IPS-11a (cell line): ENCODE results near the gene SYNPO2.
"Not testable (repeated sequence)": the region's sequence is repeated elsewhere in the genome, so short reads cannot be mapped to it uniquely, and the experiment has no call there.

Experiments
- H3K4me3 ChIP-seq: one replicate; pipeline ENCODE4 v1.5.1; 2013; ENCODE audit warnings: low read depth, low read length, control low read depth

The SYNPO2 gene

DNA sequence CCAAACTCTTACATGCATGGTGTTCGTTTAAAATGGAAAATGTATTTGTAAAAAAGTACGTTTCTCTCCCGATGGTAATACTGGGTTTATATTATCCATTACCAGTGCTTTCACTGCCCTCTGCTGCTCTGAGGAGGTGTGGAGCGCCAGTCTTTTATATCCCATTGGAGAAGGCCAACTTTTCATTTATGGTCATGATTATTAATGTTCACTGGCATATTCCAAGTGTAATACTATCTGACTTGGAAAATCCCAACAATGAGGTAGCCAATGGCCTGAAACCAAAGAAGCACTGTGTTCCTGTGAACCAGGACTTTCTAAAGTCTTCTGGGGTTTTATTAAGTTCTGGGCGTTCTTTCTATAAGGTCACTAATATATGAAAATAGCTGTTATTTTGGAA lies 80.7 kb downstream of the SYNPO2 start:
- H3K4me3 ChIP-seq = no peak overlapping the region

DNA sequence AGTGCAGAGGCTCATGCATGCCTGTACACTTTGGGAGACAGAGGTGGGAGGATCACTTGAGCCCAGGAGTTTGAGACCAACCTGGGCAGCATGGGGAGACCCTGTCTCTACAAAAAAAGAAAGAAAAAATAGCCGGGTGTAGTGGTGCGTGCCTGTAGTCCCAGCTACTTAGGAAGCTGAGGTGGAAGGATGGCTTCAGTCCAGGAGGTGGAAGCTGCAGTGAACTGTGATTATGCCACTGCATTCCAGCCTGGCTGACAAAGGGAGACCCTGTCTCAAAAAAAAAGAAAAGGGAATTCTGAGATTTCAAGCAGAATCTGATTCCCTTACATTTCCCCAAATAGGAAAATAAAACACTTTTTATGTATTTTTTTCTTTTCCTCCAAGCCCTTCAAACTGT lies 83.5 kb downstream of the SYNPO2 start:
- no peak overlapping the region for H3K4me3 ChIP-seq

DNA sequence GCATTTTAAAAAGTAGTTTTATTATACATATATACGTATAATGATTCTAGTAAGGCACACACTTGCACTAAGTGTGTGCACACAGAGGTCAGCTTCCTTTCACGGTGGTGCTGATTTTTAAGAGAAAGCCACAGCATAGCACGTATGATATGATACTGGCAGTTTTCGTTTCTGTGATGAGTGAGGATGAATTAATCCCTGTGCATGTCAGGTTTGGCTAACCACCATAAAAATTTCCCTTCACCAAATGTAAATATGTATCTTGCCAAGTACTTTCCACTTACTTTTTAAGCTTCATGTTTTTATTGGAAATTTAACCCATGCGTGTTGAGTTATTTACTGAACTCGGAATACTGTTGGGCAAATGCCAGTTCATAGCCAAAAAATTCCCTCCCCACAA lies 84.6 kb downstream of the SYNPO2 start:
- no peak overlapping the region for H3K4me3 ChIP-seq

DNA sequence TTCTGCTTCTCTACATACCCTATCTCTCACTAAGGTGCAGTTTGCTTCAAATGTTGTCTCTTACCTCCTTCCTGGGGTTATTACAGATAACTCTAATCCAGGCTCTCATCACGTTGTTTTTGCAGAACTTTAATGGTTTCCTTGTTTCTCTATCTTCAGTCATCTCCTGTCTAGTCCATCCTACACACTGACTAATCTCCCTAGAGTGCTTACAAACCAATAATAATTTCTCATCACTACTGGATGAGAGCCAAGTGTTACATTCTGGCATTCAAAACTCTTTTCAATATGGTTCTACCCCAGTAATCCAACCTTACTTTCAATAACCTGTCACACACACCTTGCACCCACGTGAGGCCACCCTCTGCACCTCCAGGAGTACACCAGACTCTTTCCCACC lies 86.1 kb downstream of the SYNPO2 start:
- no peak overlapping the region for H3K4me3 ChIP-seq

DNA sequence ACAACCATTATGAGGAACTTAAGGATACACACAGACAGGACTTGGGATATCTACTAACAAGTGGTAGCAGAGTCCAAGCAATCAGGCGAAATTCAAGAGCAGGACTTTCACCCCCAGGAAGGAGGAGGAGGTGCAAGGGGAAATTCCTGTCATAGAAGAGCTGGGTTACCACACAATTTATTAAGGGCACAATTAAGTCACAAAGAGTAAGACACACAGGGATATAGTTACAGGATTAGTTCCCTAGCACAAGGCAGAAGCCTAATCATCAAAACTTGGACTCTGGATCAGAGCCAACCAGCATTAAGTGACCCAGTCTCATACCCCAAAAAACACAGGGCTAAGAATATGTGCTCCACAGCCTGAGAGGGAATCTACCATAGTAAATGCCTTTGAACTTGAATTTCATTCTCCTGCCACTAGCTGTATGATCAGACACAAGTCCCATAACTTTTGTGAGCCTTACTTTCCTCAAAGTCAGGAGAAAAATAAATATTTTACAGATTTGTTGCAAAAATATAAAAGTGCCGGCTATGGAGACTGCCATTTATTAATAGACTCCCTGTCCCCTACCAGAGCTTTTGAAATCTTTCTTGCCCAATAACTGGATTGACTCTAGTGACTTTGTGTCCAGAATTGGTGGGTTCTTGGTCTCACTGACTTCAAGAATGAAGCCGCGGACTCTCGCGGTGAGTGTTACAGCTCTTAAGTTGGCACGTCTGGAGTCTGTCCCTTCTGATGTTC lies 87.0 kb downstream of the SYNPO2 start:
- no peak overlapping the region for H3K4me3 ChIP-seq

DNA sequence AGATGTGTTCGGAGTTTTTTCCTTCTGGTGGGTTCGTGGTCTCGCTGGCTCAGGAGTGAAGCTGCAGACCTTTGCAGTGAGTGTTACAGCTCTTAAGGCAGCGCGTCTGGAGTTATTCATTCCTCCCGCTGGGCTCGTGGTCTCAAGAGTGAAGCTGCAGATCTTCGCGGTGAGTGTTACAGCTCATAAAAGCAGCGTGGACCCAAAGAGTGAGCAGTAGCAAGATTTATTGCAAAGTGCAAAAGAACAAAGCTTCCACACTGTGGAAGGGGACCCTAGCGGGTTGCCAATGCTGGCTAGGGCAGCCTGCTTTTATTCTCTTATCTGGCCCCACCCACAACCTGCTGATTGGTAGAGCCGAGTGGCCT lies 87.5 kb downstream of the SYNPO2 start:
- not testable (repeated sequence) for H3K4me3 ChIP-seq

DNA sequence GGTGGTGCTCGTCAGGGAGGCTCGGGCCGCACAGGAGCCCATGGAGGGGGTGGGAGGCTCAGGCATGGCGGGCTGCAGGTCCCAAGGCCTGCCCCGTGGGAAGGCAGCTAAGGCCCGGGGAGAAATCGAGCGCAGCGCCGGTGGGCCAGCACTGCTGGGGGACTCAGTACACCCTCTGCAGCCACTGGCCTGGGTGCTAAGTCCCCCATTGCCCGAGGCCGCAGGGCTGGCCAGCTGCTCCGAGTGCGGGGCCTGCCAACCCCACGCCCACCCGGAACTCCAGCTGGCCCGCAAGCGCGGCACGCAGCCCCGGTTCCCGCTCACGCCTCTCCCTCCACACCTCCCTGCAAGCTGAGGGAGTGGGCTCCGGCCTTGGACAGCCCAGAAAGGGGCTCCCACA lies 88.4 kb downstream of the SYNPO2 start:
- not testable (repeated sequence) for H3K4me3 ChIP-seq

DNA sequence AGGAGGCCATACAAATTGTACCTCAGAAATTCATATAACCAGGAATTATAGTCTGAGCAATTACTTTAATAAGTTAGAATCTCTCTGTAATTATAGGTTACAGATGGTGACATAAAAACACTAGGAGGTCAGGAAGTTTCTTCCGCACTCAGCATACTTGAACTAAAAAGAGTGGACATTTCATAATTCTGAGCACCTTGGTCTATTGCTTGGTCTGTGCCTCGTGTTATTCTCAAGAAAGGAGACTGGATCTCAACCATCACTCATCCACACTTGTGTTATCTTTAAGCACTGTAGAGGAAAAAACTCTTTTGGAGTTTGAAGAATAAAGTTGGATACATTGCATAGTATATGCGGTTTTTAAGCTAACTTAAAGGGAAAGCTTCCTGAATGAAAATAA lies 91.1 kb downstream of the SYNPO2 start:
- H3K4me3 ChIP-seq = no peak overlapping the region

DNA sequence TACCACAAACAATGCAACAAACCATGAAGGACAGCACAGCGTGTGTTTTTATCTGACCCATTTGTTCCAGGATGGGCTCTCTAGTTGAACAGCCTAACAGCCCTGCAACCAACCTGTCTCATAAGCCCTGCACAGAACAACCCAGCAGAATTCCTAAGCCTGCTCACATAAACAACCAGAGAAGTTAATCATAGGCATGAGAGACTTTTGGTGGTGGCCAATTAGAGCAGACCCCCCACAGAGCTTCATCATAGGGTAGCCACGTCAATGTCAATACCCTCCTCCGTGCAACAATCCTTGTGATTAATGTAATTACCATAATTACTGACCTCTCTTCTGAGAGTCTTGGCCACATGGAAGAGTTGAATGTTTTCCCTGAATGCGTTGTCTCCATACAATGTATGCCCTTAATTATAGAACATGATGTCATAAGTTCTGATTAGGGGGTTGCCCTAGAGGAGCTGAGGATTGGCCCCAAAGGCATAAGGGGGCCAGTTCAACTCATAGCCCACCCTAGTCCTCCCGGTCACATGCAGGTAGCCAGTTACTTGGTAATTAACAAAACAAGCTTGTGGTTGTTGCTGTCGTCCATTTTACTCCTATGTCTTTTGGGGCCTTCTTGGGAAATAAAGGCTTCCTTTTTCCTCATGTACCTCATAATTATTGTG lies 92.7 kb downstream of the SYNPO2 start:
- H3K4me3 ChIP-seq = no peak overlapping the region

DNA sequence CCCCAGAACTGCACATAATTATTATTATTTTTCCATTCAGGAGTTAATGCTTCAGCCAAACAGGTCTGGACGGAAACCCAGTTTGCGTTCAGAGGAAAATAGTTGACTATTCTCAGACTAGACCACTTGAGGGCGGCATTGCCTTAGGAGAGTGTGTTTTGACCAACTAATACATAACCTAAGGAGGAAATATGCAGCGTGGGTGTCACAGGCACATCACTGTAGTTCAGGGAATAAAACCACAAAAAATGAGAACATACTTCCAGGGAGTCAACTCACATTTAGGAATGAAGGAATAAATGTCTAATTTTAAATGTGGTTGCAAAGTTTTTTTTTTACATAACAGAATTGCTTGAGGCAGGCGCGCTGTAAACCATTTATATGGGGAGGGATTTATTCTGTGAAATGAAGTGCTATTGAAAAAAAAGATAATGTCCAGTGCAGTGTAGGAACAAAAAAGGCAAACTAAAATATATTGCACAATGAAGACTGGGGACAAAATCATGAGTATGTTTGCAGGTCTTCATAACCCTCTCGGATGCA lies 93.3 kb downstream of the SYNPO2 start:
- no peak overlapping the region for H3K4me3 ChIP-seq

DNA sequence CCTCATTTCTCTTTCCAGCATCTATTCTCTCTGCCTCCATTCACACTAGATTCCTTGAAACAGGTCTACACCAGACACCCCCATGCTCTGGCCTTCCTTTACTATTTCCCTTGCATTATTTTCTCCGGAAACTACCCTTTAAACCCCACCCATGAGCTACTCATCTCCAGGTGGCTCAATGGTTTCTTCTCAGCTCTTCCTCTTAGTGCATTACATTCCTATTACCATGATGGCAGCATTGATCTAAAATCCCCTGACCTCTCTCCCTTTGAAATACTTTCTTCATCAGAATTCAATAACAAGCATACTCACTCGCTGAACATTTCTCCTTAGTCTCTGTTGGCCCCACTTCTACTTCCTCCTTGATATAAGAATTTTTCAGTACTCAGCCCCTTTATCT lies 94.6 kb downstream of the SYNPO2 start:
- H3K4me3 ChIP-seq = no peak overlapping the region

DNA sequence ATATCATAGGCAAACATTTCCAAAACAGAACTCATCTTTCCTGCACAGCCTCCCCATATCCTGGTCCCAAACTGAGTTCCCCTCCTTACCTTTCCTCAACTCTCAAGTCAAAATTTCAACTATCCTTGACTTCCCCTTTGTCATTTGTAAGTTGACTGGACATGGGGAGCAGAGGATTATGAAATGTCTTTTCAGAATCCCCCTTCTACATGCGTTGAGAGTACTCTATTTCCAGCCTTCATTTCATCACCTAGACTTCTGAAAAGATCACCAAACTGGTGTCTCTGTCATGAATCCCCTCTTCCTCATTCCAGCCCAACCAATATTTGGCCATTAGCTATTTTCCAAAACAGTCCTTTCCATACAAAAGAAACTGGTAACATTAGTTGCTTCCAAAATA lies 95.2 kb downstream of the SYNPO2 start:
- H3K4me3 ChIP-seq = no peak overlapping the region

DNA sequence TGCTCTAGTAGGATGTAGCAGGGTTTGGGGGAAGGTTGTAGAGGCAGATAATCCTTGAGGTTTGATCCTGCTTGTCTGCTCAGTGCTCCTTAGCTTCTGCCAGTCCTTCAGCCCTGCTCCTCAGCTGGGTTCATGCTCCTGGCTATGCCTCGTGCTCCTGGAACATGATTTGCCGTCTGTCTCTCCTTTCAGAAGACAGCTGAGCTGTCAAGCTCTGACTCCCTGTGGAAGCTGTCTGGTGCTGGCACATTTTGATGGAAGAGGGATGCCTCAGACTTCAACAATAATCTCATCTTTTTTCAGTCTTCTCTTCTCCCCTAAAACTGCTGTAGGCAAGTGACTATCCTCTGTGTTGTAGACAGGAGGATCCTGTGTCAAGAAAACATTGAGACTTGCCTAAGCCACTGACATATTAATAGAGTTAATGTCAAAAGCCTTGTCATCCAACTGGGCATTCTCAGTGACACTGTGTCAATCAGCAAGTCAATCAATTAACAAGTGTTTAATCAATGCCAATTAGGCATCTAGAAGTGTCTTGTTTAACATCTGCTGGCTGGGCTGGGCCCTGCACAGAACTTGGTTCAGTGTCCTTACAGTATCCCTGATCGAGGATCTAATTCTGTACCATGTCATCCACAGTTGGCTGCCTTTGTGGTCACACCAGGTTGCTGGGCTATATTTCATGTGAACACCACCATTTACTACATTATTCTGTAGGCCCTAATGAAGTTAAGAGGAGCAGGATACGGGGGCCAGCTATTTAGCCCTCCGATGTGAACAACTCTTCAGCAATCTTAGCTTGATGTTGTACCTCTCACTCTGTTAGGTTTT lies 96.7 kb downstream of the SYNPO2 start:
- H3K4me3 ChIP-seq = no peak overlapping the region

DNA sequence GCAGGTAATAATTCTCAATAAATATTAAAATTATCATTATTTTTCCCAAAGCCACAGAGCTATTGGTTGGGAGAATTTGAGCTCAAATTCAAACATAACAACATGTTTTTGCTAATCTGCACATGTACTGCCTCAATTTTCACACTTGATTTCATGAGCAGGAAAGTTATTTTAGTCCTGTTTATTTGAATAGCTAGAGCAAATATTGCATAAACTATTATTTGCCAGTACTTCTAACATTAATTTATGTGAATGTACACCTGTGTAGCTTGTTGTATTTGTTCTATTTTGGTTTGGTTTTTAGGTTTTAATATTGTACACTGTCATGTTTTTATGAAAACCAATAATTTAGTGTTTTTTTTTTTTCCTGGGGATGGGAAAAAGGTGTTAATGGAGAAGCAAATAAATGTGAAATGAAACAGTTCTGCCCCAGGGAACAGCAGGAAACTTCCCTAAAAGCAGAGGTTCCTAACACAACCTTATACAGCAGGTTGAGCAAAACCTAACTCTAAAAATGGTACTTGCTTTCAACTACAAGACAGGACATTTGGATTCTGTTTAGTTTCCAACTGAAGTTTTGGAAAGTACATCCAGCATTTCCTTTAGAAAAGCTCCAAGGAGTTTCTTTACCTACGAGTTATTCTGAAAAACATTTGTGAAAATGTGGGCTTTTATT lies 99.4 kb downstream of the SYNPO2 start:
- H3K4me3 ChIP-seq = no peak overlapping the region

DNA sequence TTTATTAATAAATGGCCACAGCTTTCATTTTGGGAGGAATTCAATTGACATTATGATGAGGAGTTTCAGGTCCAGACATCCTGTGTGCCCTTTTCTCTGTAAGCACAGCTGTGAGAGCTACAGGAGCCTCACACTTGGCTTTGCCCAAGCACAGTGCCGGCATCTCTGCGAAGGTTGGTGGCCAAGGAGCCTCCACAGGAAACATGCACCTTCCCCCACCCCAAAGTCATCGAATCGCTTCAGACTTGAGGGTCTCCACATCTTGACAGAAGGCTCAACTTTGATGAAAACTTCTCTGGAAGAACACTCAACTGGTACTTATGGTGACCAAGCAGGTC lies 100.0 kb downstream of the SYNPO2 start:
- H3K4me3 ChIP-seq = no peak overlapping the region

DNA sequence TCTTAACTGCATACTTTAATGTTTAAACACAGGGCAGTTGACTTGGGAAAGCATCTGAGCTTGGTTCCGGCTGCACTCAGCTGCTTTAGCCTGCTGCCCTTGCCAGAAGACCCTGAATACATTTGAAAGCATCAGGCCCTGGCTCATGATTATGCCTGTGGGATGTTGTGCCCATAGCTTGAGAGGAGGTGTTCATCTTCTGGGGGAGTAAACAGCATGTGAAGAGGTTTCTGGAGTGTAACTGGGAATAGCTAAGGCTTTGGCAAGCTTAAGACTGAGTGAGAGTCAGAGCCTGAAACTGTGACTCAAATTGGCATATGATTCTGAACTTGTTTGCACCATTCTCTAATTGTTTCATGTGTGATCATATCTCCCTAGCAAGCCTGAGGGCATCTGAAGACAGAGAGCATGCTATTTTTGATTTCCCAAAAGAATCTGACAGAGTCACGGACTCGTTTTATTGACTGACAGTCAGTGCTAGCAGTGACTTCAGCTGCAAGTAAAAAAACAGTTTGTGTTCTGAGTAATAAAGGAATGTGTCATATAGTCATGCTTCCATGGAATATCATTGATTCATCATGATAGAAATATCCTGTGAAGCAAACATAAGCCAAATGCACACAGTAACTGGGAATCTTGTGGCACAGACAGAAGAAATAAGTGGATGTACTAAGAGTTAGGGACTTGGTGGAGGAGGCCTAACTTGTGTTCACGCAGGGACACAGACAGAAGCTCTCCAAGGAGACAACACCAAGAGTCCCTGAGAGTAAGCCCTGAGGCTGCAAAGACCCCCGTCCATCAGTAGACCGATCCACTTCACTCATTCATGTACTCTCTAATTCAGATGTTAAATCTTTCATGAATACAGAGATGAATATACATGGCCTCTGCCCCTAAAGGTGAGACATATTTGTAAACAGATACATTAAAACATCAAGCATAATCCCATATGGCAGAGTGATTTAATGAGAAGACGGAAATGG lies 100.7 kb downstream of the SYNPO2 start:
- H3K4me3 ChIP-seq = no peak overlapping the region

DNA sequence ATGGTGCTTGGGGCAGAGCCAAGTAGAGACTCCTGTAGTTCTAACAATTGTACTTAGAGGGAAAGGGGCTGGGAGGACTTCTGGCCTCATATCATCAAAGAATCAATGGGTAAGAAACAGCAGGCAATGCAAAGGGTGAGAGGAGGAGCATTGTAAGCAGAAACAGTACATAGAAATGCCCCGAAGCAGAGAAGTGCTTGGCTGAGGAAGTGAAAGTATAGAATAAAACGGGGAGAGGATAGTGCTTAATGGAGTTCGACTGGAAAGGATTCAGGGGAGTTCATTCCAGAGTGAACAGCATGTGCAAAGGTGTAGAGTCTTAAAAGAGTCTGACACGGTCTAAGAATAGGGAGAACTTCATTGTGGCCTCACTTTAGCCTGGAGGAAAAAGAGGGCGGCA lies 103.0 kb downstream of the SYNPO2 start:
- no peak overlapping the region for H3K4me3 ChIP-seq

DNA sequence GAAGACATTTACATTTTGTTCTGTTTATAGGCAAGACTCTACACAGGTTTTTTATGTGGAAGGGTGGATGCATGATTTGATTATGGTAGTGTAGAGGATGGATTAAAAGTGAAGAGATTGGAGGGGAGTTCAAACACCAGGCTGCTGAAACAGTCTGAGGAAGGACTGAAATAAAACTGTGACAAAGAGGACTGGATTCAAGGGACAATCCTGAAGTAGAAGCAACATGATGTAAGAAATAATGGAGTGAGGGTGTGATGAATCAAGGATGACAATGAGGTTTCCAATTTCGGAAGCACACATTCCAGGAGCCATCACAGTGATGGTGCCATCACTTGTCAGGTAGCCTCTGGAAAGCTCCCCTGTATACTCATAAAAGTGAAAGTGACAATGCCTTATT lies 103.5 kb downstream of the SYNPO2 start:
- H3K4me3 ChIP-seq = no peak overlapping the region

DNA sequence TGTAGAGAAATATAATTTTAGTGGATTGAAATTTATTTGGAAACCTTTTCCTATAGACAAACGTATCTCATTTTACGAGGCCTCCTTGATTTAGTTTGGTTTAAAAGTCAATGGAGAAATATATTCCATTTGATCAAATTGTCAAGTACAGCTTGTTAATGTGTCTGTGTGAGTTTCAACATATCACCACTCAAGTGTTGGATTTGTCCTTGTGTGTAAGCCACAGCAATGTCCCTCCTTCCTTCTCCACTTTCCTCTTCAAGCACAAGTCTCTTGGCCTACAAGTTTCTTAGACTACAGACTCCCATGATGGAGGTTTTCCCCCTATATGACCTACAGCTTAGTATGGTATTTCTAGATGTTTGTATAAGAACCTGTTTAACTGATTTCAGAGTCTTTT lies 104.7 kb downstream of the SYNPO2 start:
- H3K4me3 ChIP-seq = no peak overlapping the region

DNA sequence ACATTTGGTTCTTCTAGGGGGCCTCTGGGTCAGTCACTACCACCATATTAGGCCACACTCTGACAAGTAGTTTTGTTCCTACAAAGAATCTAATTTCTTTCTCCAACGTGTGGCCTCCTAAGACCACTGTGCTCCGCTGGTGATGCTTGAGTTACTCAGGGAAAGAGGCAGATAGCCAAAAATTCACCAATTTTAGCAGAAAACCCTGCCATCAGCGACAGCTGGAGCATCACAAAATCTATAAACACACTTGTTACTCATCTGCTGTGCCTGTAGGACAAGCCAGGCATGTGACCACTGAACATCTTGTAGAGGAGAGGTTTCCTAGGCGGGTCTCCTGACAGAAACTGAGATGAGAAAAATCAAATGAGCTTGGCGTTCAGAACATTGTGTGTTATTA lies 105.4 kb downstream of the SYNPO2 start:
- no peak overlapping the region for H3K4me3 ChIP-seq
